Skeletal muscle satellite cell (primary cell): ENCODE results near the gene RHOF.

Experiments used
- H3K27me3 ChIP-seq: 2 replicates; pipeline ENCODE4 v1.7.0; 2013; ENCODE audit warnings: low read length; ENCODE audit not compliant: control insufficient read depth, insufficient read depth
- H3K36me3 ChIP-seq: 2 replicates; pipeline ENCODE4 v1.7.0; 2013; ENCODE audit warnings: mild to moderate bottlenecking, control low read depth, low read length; ENCODE audit not compliant: insufficient read depth
- H3K4me1 ChIP-seq: 2 replicates; pipeline ENCODE4 v1.7.0; 2013; ENCODE audit warnings: low read length; ENCODE audit not compliant: control insufficient read depth, insufficient read depth
- H3K4me2 ChIP-seq: 2 replicates; pipeline ENCODE4 v1.7.0; 2013; ENCODE audit warnings: mild to moderate bottlenecking, low read length
- H3K4me3 ChIP-seq: 2 replicates; pipeline ENCODE4 v1.7.0; 2013; ENCODE audit warnings: low read length
- H3K9ac ChIP-seq: 2 replicates; pipeline ENCODE4 v1.7.0; 2013; ENCODE audit warnings: mild to moderate bottlenecking, low read depth, low read length, moderate library complexity
- H3K9me3 ChIP-seq: replicated peaks from 2 replicates; pipeline ENCODE4 v1.7.0; 2013; ENCODE audit warnings: mild to moderate bottlenecking, control low read depth, low read length

The RHOF gene

GRCh38 chr12:121816925-121817647 is 23.6 kb upstream of the RHOF start:
- peaks cover 15% of the 10 kb centered on the region for H3K4me1 ChIP-seq
- peaks cover 62% of the 10 kb centered on the region for H3K36me3 ChIP-seq
- no peaks in the 10 kb centered on the region for H3K9me3 ChIP-seq
- H3K9ac ChIP-seq: no peak overlapping the region
- no peak overlapping the region for H3K4me3 ChIP-seq
- H3K4me2 ChIP-seq: no peak overlapping the region
- H3K27me3 ChIP-seq: no peaks in the 10 kb centered on the region

GRCh38 chr12:121815263-121815662 is 21.8 kb upstream of the RHOF start:
- Histone ChIP-seq H3K9me3 (no peaks in the 10 kb centered on the region), H3K4me1 (peaks cover 26% of the 10 kb centered on the region), H3K4me3 (no peak overlapping the region), H3K4me2 (no peak overlapping the region), H3K27me3 (no peaks in the 10 kb centered on the region), H3K9ac (no peak overlapping the region), H3K36me3 (peaks cover 70% of the 10 kb centered on the region)

GRCh38 chr12:121814429-121815119 is 21.1 kb upstream of the RHOF start:
- no peak overlapping the region for H3K4me3 ChIP-seq
- H3K27me3 ChIP-seq: no peaks in the 10 kb centered on the region
- H3K36me3 ChIP-seq: peaks cover 70% of the 10 kb centered on the region
- H3K4me1 ChIP-seq: peaks cover 26% of the 10 kb centered on the region
- no peak overlapping the region for H3K4me2 ChIP-seq
- H3K9me3 ChIP-seq: no peaks in the 10 kb centered on the region
- no peak overlapping the region for H3K9ac ChIP-seq

GRCh38 chr12:121813951-121814350 is 20.5 kb upstream of the RHOF start:
- no peak overlapping the region for H3K9ac ChIP-seq
- H3K4me1 ChIP-seq: peaks cover 26% of the 10 kb centered on the region
- no peak overlapping the region for H3K4me2 ChIP-seq
- no peaks in the 10 kb centered on the region for H3K9me3 ChIP-seq
- peaks cover 72% of the 10 kb centered on the region for H3K36me3 ChIP-seq
- H3K4me3 ChIP-seq: no peak overlapping the region
- H3K27me3 ChIP-seq: no peaks in the 10 kb centered on the region

- H3K4me3 ChIP-seq: peak overlapping the region; percentile 75
- H3K4me1 ChIP-seq: peaks cover 26% of the 10 kb centered on the region
- H3K36me3 ChIP-seq: peaks cover 77% of the 10 kb centered on the region
- H3K9ac ChIP-seq: no peak overlapping the region
- no peaks in the 10 kb centered on the region for H3K9me3 ChIP-seq
- H3K27me3 ChIP-seq: no peaks in the 10 kb centered on the region
- H3K4me2 ChIP-seq: peak overlapping the region; percentile 95
Observed at GRCh38 chr12:121812921-121813896, 19.7 kb upstream of the RHOF start.

GRCh38 chr12:121812320-121812871 is 18.9 kb upstream of the RHOF start:
- no peaks in the 10 kb centered on the region for H3K27me3 ChIP-seq
- peak overlapping the region; percentile 75 for H3K4me3 ChIP-seq
- H3K9ac ChIP-seq: peak overlapping the region; percentile 69
- H3K9me3 ChIP-seq: no peaks in the 10 kb centered on the region
- H3K36me3 ChIP-seq: peaks cover 75% of the 10 kb centered on the region
- H3K4me1 ChIP-seq: peaks cover 26% of the 10 kb centered on the region
- H3K4me2 ChIP-seq: peak overlapping the region; percentile 95

- Histone ChIP-seq H3K4me3 (peak overlapping the region; percentile 75), H3K9me3 (no peaks in the 10 kb centered on the region), H3K4me2 (peak overlapping the region; percentile 95), H3K27me3 (no peaks in the 10 kb centered on the region), H3K9ac (peak overlapping the region; percentile 69), H3K36me3 (peaks cover 75% of the 10 kb centered on the region), H3K4me1 (peaks cover 32% of the 10 kb centered on the region)
Observed at GRCh38 chr12:121811434-121812319, 18.2 kb upstream of the RHOF start.

GRCh38 chr12:121810833-121811433 is 17.4 kb upstream of the RHOF start:
- Histone ChIP-seq H3K4me2 (peak overlapping the region; percentile 95), H3K9ac (no peak overlapping the region), H3K36me3 (peaks cover 71% of the 10 kb centered on the region), H3K9me3 (no peaks in the 10 kb centered on the region), H3K4me3 (peak overlapping the region; percentile 75), H3K4me1 (peaks cover 39% of the 10 kb centered on the region), H3K27me3 (no peaks in the 10 kb centered on the region)

GRCh38 chr12:121810234-121810817 is 16.8 kb upstream of the RHOF start:
- no peak overlapping the region for H3K4me3 ChIP-seq
- H3K27me3 ChIP-seq: no peaks in the 10 kb centered on the region
- peak overlapping the region; percentile 95 for H3K4me2 ChIP-seq
- no peaks in the 10 kb centered on the region for H3K9me3 ChIP-seq
- H3K9ac ChIP-seq: no peak overlapping the region
- peaks cover 43% of the 10 kb centered on the region for H3K4me1 ChIP-seq
- H3K36me3 ChIP-seq: peaks cover 71% of the 10 kb centered on the region

GRCh38 chr12:121809712-121810116 is 16.2 kb upstream of the RHOF start:
- Histone ChIP-seq H3K4me3 (no peak overlapping the region), H3K4me1 (peaks cover 43% of the 10 kb centered on the region), H3K27me3 (no peaks in the 10 kb centered on the region), H3K9ac (no peak overlapping the region), H3K36me3 (peaks cover 65% of the 10 kb centered on the region), H3K9me3 (no peaks in the 10 kb centered on the region), H3K4me2 (no peak overlapping the region)
